ENCODE measurements around the gene TBX4. TPM values are rescaled to one million over a fixed set of nuclear protein-coding genes. Genes with fewer than 3 reads are reported as not detected.
A peak's percentile ranks its signal among the peaks of the same experiment; 100 is the strongest.
"Not testable (repeated sequence)": the region's sequence is repeated elsewhere in the genome, so short reads cannot be mapped to it uniquely, and the experiment has no call there.

TBX4 gene
- total and polyA plus RNA-seq, 9 donors: 18.7 to 43.6 (median 26.4) TPM

GRCh38 chr17:61444831-61445230, 7.4 kb upstream of the TBX4 start:
- Histone ChIP-seq H3K36me3 (ENCODE audit: control insufficient read depth, insufficient read depth, low read length) (no peaks in the 10 kb centered on the region), H3K4me1 (ENCODE audit: control insufficient read depth, insufficient read depth, low read length) (peaks cover 8% of the 10 kb centered on the region), H3K27ac (ENCODE audit: low read length) (no peak overlapping the region), H3K4me3 (ENCODE audit: low read length) (no peak overlapping the region), H3K9me3 (replicated peaks; ENCODE audit: control insufficient read depth, low read depth, low read length) (no peaks in the 10 kb centered on the region), H3K27me3 (ENCODE audit: control insufficient read depth, insufficient read depth, low read length) (peaks cover 12% of the 10 kb centered on the region)
- DNase-seq: no peak
- WGBS (ENCODE audit: insufficient coverage): 91% methylated on average over 5 of the region's 6 CpGs

DNA sequence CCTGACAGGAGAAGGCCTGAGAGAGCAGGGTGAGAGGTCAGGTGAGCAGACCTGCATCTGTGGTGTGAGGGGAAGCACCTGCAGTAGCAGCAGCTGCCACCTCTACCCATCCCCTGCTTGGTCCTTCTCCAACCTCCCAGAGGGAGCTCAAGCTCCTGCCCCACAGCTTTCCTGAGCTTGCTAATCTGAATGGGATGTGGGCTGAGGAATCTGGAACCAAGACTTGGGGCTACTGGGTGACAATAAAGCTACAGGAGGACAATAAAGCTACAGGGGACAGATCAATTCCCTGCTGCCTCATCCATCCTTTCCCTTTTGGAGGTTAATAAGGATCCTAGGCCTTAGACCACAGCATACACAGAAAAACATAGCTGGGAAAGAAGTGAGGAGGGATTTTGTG, 4.9 kb upstream of the TBX4 start:
- H3K4me3 ChIP-seq (ENCODE audit: low read length): no peak overlapping the region
- no peak overlapping the region for H3K27ac ChIP-seq (ENCODE audit: low read length)
- H3K4me1 ChIP-seq (ENCODE audit: control insufficient read depth, insufficient read depth, low read length): peaks cover 15% of the 10 kb centered on the region
- no peaks in the 10 kb centered on the region for H3K36me3 ChIP-seq (ENCODE audit: control insufficient read depth, insufficient read depth, low read length)
- H3K27me3 ChIP-seq (ENCODE audit: control insufficient read depth, insufficient read depth, low read length): peaks cover 32% of the 10 kb centered on the region
- DNase-seq: no peak
- H3K9me3 ChIP-seq (replicated peaks; ENCODE audit: control insufficient read depth, low read depth, low read length): no peaks in the 10 kb centered on the region

GRCh38 chr17:61448042-61448441, 4.2 kb upstream of the TBX4 start:
- Histone ChIP-seq H3K27ac (ENCODE audit: low read length) (no peak overlapping the region), H3K9me3 (replicated peaks; ENCODE audit: control insufficient read depth, low read depth, low read length) (no peaks in the 10 kb centered on the region), H3K27me3 (ENCODE audit: control insufficient read depth, insufficient read depth, low read length) (peaks cover 37% of the 10 kb centered on the region), H3K36me3 (ENCODE audit: control insufficient read depth, insufficient read depth, low read length) (no peaks in the 10 kb centered on the region), H3K4me1 (ENCODE audit: control insufficient read depth, insufficient read depth, low read length) (peaks cover 19% of the 10 kb centered on the region), H3K4me3 (ENCODE audit: low read length) (no peak overlapping the region)
- DNase-seq: no peak
- WGBS (ENCODE audit: insufficient coverage): 100% methylated on average over 2 of the region's 2 CpGs

DNA sequence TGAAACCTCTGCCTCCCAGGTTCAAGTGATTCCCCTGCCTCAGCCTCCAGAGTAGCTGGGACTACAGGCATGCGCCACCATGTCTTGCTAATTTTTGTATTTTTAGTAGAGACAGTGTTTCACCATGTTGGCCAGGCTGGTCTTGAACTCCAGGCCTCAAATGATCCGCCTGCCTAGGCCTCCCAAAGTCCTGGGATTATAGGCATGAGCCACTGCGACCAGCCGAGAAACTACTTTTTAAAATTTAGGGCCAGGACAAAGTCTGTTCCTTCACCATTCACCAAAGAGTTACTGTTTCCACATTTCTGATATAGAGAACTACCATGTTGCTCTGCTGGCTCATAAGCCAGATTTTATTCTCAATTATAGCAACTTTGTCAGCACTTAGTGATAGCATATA, 3.1 kb upstream of the TBX4 start:
- not testable (repeated sequence) for H3K36me3 ChIP-seq (ENCODE audit: control insufficient read depth, insufficient read depth, low read length); H3K9me3 ChIP-seq (replicated peaks; ENCODE audit: control insufficient read depth, low read depth, low read length); DNase-seq; H3K27ac ChIP-seq (ENCODE audit: low read length); H3K4me3 ChIP-seq (ENCODE audit: low read length)
- Histone ChIP-seq H3K4me1 (ENCODE audit: control insufficient read depth, insufficient read depth, low read length) (peaks cover 14% of the 10 kb centered on the region), H3K27me3 (ENCODE audit: control insufficient read depth, insufficient read depth, low read length) (peaks cover 37% of the 10 kb centered on the region)
- 95% methylated on average over 2 of the region's 4 CpGs for WGBS (ENCODE audit: insufficient coverage)

GRCh38 chr17:61449707-61450640, 2.2 kb upstream of the TBX4 start:
- 100% methylated on average over 1 of the region's 9 CpGs for WGBS (ENCODE audit: insufficient coverage)
- peaks cover 43% of the 10 kb centered on the region for H3K27me3 ChIP-seq (ENCODE audit: control insufficient read depth, insufficient read depth, low read length)
- no peak overlapping the region for H3K27ac ChIP-seq (ENCODE audit: low read length)
- H3K36me3 ChIP-seq (ENCODE audit: control insufficient read depth, insufficient read depth, low read length): no peaks in the 10 kb centered on the region
- H3K4me3 ChIP-seq (ENCODE audit: low read length): no peak overlapping the region
- peaks cover 19% of the 10 kb centered on the region for H3K4me1 ChIP-seq (ENCODE audit: control insufficient read depth, insufficient read depth, low read length)
- no peak for DNase-seq
- H3K9me3 ChIP-seq (replicated peaks; ENCODE audit: control insufficient read depth, low read depth, low read length): no peaks in the 10 kb centered on the region

DNA sequence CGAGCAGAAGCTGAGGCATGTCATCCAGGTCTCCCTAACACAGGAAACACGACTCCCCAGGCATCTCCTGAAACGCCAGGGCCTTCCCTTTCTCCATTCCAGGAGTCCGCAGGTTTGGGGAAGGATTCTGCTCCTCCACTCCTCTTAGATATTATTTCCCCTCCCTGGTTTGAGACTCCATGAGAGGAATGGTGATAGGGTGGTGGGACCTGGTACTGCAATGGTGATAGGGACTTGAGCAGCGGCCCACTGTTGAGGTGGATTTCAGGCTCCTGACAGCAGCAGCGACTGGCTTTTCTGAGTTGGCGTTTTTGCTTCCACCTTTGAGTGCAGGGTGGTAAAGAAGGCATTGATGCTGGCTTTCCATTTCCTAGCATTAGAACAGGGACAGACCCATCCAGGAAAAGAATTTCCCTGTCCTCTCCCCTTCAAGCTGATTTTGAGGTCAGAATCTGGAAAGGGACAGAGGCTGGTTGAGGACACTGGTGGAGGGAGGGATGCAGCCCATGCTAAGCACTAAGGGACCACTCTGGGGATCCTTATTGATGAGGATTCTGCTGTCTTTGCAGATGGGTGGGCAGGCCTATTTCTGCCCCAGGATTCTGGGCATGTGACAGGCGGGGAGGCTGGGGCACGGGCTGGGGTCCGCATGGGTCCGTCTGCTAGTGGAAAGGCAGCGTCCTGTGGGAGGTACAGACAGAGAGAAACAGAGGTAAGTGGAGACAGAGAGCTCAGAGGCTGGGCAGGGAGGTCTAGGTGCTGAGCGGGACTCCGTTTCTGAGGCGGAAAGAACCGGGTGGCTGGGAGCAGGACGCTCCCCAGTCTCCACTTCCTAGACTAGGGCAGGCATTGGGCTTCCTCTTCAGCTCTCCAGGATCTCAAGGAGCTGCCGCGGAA, 1.3 kb upstream of the TBX4 start:
- 64% methylated on average over 14 of the region's 19 CpGs for WGBS (ENCODE audit: insufficient coverage)
- DNase-seq: no peak
- H3K9me3 ChIP-seq (replicated peaks; ENCODE audit: control insufficient read depth, low read depth, low read length): no peaks in the 10 kb centered on the region
- peaks cover 50% of the 10 kb centered on the region for H3K27me3 ChIP-seq (ENCODE audit: control insufficient read depth, insufficient read depth, low read length)
- H3K4me1 ChIP-seq (ENCODE audit: control insufficient read depth, insufficient read depth, low read length): peaks cover 28% of the 10 kb centered on the region
- H3K36me3 ChIP-seq (ENCODE audit: control insufficient read depth, insufficient read depth, low read length): no peaks in the 10 kb centered on the region
- peak overlapping the region; percentile 54 for H3K27ac ChIP-seq (ENCODE audit: low read length)
- H3K4me3 ChIP-seq (ENCODE audit: low read length): no peak overlapping the region

DNA sequence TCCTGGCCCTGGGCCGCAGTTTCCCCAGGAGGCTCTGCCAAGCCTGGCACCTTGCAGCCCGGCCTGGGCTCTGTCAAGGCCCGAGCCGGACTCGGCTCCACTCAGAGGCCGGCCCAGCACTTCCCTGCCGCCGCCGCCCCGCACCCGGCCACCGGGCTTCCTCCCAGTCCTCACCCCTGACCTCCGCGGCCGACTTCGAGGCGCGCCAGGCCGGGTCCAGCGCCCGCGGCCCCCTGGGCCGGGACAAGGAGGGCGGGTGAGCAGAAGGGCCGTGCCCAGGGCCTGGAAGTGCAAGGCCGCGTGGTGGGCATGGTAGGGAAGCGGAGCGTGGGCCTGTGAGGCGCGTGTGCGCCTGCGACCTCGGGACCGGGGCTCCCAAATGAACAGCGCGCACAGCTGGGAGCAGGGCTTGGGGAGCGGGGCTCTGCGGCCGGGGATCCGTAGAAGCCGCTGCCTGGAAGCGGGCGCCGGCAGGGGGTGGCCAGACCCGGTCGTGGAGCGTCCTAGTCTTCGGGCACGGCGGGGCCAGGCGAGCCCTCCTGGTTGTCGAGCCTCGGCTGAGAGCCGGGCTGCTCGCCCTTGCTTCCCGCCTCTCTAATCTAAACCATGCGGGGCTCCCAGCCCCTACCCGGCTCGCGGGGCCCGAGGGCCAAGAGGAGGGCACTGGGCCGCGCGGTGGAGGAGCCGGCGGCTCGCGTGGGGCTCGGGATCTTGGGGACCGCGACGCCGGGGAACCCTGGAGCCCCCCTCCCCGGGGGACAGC, 503 bp upstream of the TBX4 start:
- Histone ChIP-seq H3K4me1 (ENCODE audit: control insufficient read depth, insufficient read depth, low read length) (peaks cover 33% of the 10 kb centered on the region), H3K27me3 (ENCODE audit: control insufficient read depth, insufficient read depth, low read length) (peaks cover 57% of the 10 kb centered on the region), H3K36me3 (ENCODE audit: control insufficient read depth, insufficient read depth, low read length) (no peaks in the 10 kb centered on the region), H3K27ac (ENCODE audit: low read length) (peak overlapping the region; percentile 81), H3K4me3 (ENCODE audit: low read length) (peak overlapping the region; percentile 49), H3K9me3 (replicated peaks; ENCODE audit: control insufficient read depth, low read depth, low read length) (no peaks in the 10 kb centered on the region)
- WGBS (ENCODE audit: insufficient coverage): 8% methylated on average over 57 of the region's 75 CpGs
- DNase-seq: peak; percentile 71

DNA sequence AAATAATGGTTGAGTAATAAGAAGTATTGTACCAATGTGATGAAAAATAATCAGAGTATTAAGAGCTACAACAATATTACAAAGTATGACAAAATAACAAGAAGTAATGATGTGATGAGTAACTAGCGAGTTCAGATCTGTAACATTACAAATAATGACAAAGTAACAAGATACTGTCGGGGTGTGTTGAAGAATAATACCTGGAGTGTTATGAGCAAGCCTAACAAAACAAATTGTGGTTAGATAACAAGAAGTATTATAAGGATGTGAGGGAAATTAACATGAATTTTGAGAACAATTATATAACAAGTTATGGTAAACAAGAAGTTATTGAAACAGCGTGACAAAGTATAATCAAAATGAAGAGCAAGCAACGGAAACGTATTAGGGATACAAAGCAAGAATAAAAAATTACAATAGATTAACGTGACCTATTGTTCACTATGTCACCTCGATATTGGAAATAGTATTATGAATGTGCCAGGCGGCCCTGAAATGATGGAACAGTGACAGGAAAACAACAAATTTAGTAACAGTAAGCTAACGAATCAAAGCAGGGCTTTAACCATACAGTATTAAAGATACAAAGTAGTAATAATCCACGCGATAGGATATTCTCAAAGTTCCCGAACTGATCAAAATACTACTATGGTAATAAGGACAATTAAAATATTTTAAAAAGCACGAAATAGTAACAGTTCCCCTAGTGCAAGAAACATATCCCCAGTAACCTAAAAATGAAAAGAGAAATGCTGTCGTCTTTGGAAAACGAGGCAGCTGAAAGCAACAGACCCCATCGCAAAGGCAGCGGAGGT, 1.6 kb downstream of the TBX4 start:
- 7% methylated on average over 3 of the region's 17 CpGs for WGBS (ENCODE audit: insufficient coverage)
- DNase-seq: no peak

More for the DNA sequence above, 1.6 kb downstream of the TBX4 start:
- peaks cover 48% of the 10 kb centered on the region for H3K4me1 ChIP-seq (ENCODE audit: control insufficient read depth, insufficient read depth, low read length)
- peak overlapping the region; percentile 27 for H3K4me3 ChIP-seq (ENCODE audit: low read length)
- no peaks in the 10 kb centered on the region for H3K9me3 ChIP-seq (replicated peaks; ENCODE audit: control insufficient read depth, low read depth, low read length)
- H3K27me3 ChIP-seq (ENCODE audit: control insufficient read depth, insufficient read depth, low read length): peaks cover 72% of the 10 kb centered on the region
- no peaks in the 10 kb centered on the region for H3K36me3 ChIP-seq (ENCODE audit: control insufficient read depth, insufficient read depth, low read length)
- H3K27ac ChIP-seq (ENCODE audit: low read length): peak overlapping the region; percentile 84

All from muscle of leg (tissue), 11 donors.